HG03565 (cell line): ENCODE measurements around the gene SLC12A5.
A peak's percentile ranks its signal among the peaks of the same experiment; 100 is the strongest.
"Not testable (repeated sequence)": the region's sequence is repeated elsewhere in the genome, so short reads cannot be mapped to it uniquely, and the experiment has no call there.

Experiments used
- ATAC-seq: cut with Tn5 transposase; IDR thresholded peaks from one replicate; pipeline ENCODE4 v1.9.1; 2021; ENCODE audit warnings: mild to moderate bottlenecking, moderate library complexity; ENCODE audit not compliant: unreplicated experiment

SLC12A5 gene

GRCh38 chr20:46073443-46073842 lies 44.4 kb downstream of the SLC12A5 start:
- no peak for ATAC-seq

GRCh38 chr20:46074006-46074405 lies 45.0 kb downstream of the SLC12A5 start:
- ATAC-seq, result no peak

- ATAC-seq, result no peak
These were observed 47.8 kb downstream of the SLC12A5 start for GRCh38 chr20:46076806-46077205.

GRCh38 chr20:46077642-46078305 lies 48.8 kb downstream of the SLC12A5 start:
- ATAC-seq, result no peak

- no peak for ATAC-seq
These were observed 49.9 kb downstream of the SLC12A5 start for GRCh38 chr20:46078954-46079353.

- no peak for ATAC-seq
These were observed 52.1 kb downstream of the SLC12A5 start for GRCh38 chr20:46081074-46081473.

GRCh38 chr20:46083101-46083500 lies 54.1 kb downstream of the SLC12A5 start:
- no peak for ATAC-seq

- no peak for ATAC-seq
These were observed 54.6 kb downstream of the SLC12A5 start for GRCh38 chr20:46083531-46084061.

GRCh38 chr20:46084805-46085178 lies 55.8 kb downstream of the SLC12A5 start:
- no peak for ATAC-seq

- no peak for ATAC-seq
These were observed 56.3 kb downstream of the SLC12A5 start for GRCh38 chr20:46085179-46085851.

- ATAC-seq, result no peak
These were observed 58.1 kb downstream of the SLC12A5 start for GRCh38 chr20:46087161-46087560.

GRCh38 chr20:46088409-46089166 lies 59.6 kb downstream of the SLC12A5 start:
- no peak for ATAC-seq

- ATAC-seq, result peak; percentile 17
These were observed 60.1 kb downstream of the SLC12A5 start for GRCh38 chr20:46089167-46089416.

- peak; percentile 81 for ATAC-seq
These were observed 60.7 kb downstream of the SLC12A5 start, which contains the start of gene NCOA5 for GRCh38 chr20:46089417-46090388. TSS of gene NCOA5 (minus strand) at chr20:46089962. CDS start at chr20:46079424, 10,538 bp downstream.

GRCh38 chr20:46091622-46092535 lies 62.9 kb downstream of the SLC12A5 start:
- ATAC-seq, result not testable (repeated sequence)

GRCh38 chr20:46093531-46093930 lies 64.5 kb downstream of the SLC12A5 start:
- no peak for ATAC-seq

- ATAC-seq, result no peak
These were observed 70.7 kb downstream of the SLC12A5 start for GRCh38 chr20:46099491-46100287.

GRCh38 chr20:46100444-46100843 lies 71.4 kb downstream of the SLC12A5 start:
- ATAC-seq, result not testable (repeated sequence)

- ATAC-seq, result no peak
These were observed 72.0 kb downstream of the SLC12A5 start for GRCh38 chr20:46100988-46101387.
